ENCODE results near the gene MARCHF6.
"Not testable (repeated sequence)": the region's sequence is repeated elsewhere in the genome, so short reads cannot be mapped to it uniquely, and the experiment has no call there.

MARCHF6 gene

DNA sequence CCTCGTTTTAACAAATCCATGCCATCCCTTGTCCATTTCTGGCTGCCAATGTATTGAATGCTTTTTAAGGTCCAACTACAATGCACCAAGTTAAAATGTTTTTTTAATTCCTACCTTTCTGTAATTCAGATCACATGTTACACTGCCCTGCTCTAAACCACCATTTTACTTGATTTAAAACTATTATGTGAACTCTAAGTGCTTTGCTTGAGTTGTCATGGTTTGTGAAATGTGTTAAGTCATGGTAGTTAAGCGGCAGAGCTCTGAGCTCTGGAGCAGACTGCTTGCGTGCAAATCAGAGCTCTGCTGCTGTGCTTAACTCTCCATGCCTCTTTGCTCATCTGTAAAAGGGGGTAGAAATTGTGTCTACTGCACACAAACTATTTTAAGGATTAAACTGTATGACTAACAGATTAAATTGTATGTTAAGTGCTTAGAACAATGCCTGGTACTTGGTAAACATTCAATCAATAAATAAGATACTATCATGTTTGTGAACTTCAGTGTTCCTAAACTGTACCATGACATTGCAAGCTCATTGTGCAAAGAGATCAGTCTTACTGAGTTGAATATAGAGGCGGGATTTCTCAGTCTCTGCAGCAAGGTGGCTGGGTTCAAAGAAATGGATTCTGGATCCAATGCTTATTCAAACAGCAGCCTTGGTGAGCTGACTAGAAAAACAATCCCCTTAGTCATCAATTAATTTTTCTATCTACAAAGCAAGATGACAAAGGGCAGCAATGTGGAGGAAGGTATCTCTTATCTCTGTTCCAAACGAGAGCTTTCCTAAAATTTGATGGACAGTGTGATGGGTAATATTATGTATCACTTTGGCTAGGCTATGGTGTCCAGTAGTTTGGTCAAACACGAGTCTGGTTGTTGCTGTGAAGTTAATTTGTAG is 29.7 kb upstream of the MARCHF6 start:
- DNase-seq, result no peak

DNA sequence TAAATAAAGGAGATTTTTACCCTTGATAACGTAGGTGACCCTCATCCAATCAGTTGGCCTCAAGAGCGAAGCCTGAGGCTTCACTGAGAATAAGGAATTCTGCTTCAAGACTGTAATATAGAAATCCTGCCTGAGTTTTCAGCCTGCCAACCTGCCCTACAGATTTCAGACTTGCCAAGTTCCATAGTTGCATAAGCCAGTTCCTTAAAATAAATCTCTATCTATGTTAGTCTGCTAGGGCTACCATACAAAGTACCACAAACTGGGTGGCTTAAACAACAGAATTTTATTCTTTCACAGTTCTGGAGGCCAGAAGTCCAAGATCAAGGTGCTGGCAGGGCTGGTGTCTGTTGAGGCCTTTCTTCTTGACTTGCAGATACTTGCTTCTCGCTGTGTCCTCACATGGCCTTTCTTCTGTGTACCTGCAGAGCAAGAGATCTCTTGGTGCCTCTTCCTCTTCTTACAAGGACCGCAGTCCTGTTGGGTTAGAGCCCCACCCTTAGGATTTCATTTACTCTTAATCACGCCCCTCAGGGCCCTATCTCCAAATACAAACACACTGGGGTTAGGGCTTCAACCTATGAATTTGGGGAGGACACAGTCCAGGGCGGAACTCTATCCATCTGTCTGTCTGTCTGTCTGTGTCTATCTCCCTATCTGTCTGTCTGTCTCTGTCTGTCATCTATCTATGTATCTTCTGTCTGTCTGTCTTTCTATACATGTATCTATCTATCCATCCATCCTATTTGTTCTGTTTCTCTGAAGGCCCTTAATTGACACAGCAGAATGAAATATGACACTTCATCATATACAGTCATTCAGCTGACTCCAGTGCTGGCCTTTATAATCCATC is 28.8 kb upstream of the MARCHF6 start:
- no peak for DNase-seq

DNA sequence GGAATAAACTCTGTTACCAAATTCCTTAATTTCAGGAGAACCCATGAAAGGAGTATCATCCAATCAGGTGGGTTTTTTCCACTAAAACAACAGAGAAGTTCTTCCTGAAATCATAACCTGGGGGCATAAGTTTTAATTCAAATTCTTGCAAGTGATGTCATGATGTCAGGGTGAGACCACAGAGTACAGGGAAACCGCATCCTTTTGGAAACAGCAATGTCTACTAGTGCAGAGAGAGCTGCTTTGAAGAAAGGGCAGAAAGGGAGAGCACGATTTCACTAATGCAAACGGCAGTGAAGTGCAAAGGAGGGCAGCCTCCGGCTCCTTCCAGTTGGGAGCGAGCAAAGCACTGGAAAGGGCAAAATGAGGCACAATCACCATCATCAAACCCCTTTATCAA is 25.2 kb upstream of the MARCHF6 start:
- no peak for DNase-seq

DNA sequence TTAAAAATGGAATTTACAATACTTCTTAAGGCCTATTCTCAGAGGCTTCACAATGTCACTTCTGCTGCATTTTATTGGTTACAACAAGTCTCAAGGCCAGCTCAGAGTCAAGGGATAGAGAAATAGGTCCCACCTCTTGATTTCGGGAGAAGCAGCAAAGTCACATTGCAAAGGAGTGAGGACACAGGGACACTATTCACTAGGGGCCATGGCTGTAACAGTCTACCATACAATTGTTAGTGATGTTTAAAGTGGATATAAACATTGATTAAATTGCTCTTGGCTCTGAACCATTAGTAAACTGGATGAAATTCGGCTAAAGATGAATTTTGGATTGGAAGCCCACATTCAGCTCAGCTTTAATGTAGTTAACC is 24.1 kb upstream of the MARCHF6 start:
- no peak for DNase-seq

DNA sequence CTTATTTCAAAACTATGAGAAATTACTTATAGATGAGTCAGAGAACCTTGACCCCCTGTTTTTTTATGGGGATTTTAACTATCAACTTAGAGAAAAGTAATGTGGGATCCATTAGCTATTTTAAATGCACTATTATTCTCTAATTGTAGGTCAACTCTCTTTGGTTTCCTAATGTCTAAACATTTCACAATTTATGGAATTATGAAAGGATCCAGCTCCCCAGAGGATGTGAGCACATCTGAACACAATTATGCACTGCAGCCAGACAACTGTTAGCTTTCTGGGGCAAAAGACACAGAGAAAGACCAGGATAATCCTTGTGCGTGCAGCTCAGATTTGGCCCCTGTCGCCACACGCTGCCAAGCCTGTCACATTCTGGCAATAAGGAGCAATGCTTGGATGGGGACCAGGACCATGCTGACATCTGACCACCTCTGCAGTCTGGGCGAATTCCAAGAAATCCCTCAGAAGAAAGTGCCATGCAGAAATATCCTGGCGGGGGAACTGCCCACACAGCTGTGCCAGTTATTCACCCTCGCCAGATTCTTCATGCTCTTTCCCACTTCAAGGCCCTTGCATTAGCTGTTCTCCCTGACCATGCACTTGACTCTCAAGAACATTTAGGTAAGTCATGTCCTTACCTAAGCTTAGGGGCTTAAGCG is 23.5 kb upstream of the MARCHF6 start:
- no peak for DNase-seq

DNA sequence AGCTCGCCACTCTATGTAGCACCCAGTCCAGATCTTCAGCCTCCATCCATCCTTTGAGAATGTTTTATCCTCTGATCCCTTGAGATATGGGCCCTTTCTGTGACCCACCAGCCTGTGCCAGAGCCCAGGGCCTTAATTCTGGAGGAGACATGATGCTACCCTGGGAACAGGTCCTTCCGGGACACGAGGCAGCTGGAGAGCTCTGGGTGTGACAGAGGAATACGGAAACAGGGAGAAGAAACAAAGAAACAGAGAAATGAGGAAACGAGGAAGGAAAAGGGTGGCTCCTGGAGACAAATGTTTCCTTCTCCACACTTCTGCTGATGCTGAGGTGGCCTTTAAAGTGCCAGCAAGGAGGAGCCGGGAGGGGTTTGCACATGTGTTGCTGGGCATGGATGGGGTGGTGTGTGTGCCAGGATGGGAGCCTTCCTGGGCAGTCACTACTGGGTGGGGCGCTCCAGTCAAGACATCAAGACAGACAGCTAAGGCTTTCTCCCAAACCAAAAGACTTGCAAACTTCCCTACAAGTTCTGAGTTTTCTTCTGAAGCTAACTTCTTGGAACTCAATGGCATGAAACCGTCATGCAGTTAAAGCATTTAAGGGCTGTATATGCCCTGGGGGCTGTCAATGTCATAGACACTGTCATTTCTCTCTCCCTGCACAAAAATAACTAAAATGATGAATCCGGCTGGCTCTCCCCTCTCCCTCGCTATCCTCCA is 22.8 kb upstream of the MARCHF6 start:
- no peak for DNase-seq

DNA sequence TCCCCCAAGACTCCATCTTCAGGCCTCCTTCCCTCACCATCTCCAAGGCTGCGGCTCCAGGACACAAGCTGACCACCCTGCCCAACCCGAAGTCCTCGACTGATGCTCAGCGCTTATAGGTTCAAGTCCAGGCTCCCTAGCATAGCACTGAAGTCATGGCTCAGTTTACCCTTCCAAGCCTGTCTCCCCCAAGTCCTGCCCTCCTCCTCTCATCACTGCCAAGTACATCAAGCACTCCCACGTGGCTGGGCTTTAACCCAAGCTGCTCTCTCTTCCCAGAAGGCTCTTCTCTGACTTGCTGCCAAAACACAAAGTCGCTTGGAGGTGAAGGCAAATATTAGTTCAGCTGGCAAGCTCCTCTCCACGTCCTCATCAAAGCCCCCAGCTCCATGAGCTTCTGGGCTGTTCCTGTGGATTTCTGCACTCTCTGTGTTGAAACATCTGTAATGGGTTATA is 22.1 kb upstream of the MARCHF6 start:
- DNase-seq, result no peak

DNA sequence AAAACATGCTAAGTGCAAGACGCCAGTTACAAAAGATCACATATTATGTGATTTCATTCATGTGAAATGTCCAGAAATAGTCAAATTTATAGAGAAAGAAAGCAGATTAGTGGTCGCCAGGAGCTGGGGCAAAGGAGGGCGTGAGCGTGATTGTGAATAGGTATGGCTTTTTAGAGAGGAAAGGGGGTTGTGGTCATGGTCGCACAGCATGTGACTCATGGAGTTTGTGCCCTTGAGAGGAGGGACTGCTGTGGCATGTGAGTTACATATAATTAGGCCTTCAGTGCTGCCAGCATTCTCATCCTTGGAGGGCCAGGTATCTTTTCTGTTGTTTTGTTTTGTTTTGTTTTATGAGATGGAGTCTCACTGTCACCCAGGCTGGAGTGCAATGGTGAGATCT is 21.2 kb upstream of the MARCHF6 start:
- no peak for DNase-seq

DNA sequence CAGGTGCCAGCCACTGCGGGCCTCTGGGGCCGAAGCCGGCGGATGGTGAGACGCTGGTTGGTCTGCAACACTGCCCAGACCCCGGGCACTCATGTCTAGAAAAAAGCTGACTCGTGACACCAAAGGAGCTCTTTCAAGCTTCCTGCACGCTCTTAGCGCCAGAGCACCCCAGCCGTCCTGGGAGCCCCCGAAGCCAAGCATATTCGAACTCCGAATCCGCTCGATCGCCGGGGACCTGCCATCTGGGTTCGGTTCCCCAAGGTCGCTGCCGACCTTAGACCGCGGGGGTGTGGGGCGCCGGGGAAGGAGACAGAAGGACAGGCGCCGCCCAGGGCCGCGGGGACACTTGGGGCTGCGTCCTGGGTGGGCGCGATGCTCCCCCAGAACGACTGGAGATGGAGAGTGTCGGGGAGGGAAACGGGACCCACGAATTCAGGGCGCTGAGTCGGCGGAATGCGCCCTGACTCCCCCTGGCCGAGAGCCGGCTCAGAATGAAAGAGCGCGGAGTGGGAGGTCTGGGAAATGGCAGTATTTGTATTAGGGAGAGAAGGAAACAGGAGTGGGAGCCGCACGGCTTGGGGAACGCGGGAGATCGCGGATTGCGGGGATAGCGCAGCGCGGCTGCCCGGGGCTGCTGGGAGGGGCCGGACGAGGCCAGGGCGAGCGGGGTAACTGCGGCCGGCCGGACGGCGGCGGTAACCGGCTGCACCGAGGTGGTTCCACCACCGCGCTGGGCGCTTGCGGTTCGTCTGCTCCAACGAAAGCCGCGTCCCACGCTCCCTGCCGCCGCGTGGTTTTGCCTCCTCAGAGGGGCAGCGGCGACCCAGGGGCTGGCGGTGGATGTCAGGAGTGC is 20.1 kb upstream of the MARCHF6 start:
- DNase-seq, result no peak

DNA sequence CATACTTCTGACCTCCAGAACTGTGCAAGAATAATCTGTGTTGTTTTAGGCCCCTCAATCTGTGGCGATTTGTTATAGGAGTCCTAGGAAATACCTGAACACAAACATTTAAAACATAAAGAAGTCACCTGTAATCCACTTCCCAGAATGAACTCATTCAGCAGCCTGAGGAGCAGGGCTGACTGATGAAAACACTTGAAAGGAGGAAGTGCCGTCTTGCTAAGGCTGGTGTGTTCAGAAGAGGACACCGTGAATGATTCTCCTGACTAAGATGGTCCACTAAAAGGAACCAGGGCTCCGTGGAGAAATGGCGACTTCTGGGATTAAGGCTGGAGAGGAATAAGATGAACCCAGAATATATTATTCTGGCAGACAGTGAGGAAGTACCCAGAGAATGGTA is 18.7 kb upstream of the MARCHF6 start:
- DNase-seq, result no peak

DNA sequence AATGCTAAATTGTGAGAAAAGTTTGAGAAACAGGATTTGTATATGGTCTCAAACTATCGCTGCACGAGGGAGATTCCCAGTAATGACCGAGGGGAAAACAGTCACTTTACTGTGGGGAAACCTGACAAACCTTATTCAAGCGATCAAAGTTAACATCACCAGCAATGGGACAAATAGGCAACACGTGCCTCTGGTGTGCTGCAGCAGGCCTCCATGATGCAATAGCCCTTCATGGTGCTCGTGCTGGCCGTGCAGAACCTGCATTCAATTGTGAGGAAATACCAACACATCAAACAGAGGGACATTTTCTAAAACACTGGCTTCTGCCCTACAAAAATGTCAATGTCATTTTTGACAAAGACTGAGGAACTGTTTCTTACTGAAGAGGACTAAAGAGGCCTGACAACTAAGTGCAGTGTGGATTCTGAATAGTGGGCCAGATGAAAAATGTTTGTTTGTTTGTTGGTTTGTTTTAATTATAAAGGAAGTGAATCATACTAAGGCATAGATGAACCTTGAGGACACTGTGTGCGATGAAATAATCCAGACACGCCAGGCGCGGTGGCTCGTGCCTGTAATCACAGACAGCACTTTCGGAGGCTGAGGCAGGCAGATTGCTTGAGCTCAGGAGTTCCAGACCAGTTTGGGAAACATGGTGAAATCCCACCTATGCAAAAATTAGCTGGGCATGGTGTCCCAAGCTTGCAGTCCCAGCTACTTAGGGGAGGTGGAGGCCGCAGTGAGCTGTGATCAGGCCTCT is 17.6 kb upstream of the MARCHF6 start:
- no peak for DNase-seq

DNA sequence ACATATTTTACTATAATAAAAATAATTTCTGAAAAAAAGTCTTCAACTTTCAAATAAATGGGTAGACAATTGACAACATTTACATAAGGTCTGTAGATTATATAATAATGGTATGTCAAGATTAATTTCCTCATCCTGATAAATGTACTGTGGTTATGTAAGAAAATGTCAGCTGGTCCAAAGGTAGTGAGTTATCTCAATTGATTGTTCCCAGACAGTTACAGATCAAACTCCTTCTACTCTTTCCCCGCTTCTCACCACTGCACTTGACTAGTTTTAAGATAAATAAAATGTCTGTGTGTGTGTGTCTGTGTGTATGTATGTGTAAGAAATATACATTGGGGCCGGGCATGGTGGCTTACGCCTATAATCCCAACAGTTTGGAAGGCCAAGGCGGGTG is 16.4 kb upstream of the MARCHF6 start:
- DNase-seq, result no peak

DNA sequence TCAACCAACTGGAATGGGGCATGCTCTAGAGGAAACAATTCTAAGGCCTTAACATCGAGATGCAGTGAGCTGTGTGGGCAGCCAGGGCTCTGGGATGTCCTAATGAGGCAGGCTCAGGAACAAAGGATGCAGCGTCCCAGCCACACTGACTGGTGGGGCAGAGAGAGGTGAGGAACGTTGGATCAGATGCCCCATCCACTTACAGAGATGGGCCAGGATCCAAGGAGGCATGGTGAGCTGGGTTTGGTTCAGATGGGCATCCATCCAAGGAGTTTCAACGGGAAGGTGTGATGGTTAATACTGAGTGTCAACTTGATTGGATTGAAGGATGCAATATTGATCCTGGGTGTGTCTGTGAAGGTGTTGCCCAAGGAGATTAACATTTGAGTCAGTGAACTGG is 15.5 kb upstream of the MARCHF6 start:
- DNase-seq, result no peak

DNA sequence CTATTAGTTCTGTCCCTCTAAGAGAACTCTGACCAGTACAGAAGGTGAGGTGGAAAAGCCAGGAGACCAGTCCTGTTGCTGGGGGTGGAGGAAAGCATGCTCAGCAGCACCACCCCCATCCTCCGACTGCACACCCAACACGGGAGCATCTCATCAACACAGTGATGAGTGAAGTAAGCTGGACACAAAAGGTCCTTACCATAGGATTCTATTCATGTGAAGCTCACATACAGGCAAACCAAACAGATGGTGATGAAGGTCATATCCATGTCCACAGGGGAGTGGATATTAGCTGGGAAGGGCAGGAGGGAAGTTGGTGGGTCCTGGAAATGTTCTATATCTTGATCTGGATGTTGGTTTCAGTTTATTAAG is 14.8 kb upstream of the MARCHF6 start:
- DNase-seq, result no peak

DNA sequence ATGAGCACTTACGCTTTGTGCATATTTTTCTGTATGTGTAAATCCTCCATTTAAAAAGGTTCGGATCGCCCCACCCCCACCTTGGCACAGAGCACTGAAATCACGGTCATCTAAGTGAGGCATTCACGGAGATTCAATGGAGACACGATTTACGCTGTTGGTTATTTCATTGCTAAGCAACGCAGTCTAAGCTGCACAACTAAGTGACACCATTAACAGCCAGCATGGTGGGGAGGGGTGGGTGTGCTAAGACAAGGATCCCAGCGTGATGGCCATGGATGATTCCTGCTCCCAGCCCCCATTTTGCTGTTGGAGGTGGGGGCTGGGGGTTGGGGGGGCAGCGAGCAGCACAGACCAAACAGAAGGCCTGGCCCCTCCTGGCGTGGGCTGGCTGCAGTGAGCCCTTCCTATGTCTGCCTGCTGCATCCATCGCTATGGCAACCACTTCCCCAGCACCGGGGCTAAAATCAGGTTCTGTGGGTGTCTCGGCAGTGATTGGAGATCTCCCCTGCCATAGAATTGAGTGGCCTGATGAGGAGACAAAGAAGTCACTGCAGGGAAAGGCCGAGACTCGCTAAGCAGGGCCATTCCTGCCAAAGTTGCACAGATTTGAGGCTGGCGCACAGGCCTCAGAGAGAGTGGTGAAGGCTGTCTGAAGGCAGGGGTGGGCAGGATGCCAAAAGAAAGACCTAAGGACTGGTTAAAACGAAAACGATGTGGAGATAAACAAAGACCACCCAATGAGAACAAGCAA is 14.3 kb upstream of the MARCHF6 start:
- DNase-seq, result no peak

DNA sequence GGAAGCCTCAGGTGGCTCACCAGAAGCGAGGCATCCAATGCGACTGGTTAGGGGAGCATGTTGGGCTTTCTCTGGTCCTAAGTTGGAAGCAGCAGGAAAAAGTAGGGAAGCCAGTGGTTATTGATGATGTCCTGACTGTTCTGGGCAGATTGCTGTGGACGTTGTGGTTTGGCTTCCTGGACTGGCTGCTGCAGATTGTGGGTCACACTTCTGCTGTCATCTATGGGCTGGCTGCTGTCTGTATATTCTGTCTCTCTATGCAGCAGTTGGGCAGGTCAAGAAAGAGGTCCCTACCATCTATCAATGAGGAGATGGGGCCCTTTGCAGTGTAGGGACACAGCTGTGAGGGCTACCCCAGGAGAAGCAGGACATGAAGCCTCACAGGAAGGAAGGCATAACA is 13.5 kb upstream of the MARCHF6 start:
- DNase-seq, result no peak

DNA sequence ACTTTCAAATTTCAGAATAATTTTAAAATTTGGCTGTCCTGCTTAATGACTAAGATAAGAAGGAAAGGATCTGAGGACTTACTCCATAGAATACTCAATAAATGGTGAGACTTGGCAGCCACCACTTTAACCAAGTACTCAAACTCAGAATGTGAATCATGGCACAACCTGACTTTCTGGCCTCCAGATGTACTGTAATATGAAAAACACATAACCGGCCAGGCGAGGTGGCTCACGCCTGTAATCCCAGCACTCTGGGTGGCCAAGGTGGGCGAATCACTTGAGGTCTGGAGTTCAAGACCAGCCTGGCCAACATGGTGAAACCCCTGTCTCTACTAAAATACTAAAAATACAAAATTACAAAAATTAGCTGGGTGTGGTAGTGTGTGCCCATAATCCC is 10.0 kb upstream of the MARCHF6 start:
- no peak for DNase-seq

DNA sequence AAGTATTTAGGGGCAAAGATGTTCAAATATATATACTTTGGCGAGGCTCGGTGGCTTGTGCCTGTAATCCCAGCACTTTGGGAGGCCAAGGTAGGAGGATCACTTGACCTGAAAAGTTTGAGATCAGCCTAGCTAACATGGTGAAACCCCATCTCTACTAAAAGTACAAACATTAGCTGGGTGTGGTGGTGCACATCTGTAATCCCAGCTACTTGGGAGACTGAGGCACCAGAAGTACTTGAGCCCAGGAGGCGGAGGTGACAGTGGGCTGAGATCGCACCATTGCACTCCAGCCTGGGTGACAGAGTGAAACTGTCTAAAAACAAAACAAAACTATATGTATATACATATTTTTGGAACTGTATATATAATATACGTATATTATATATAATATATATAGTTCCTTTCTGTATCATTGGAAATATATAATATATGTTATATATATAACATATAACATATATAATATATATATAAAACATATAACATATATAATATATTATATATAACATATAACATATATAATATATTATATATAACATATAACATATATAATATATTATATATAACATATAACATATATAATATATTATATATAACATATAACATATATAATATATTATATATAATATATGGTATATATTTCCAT is 8.9 kb upstream of the MARCHF6 start:
- not testable (repeated sequence) for DNase-seq

DNA sequence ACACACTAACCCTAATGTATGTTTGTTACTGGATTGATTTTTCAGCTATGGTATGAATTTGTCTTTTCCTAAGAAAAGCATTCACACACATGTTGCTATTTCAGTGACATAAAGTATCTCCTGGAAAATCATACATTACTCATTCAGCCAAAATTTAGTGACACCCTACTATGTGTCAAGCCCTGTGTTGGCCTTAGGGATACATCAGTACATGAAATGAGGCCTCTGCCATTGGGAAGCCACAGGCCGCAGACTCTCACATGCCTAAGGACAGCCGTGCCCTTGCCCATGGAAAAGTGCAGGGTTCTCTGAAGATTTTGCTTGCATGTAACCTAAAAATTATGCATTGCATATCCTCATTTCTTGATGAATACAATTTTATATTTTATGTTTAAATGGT is 5.2 kb upstream of the MARCHF6 start:
- DNase-seq, result no peak
